IPS DF 6.9 (cell line): ENCODE data around the gene NVL.

Experiments
- DNase-seq: peaks from one replicate; pipeline ENCODE4 v3.0.0-alpha.2; 2013; ENCODE audit warnings: low read depth, low spot score
- H3K27ac ChIP-seq: one replicate; pipeline ENCODE4 v1.5.1; 2013; ENCODE audit warnings: low read length, control low read depth
- H3K27me3 ChIP-seq: 2 replicates; pipeline ENCODE4 v1.6.1; 2013; ENCODE audit warnings: mild to moderate bottlenecking, low read length; ENCODE audit not compliant: control insufficient read depth, insufficient read depth
- H3K36me3 ChIP-seq: 2 replicates; pipeline ENCODE4 v1.6.1; 2013; ENCODE audit warnings: low read length; ENCODE audit not compliant: control insufficient read depth, insufficient read depth
- H3K4me1 ChIP-seq: 2 replicates; pipeline ENCODE4 v1.6.1; 2013; ENCODE audit warnings: low read length; ENCODE audit not compliant: control insufficient read depth, insufficient read depth
- H3K4me3 ChIP-seq: 2 replicates; pipeline ENCODE4 v1.5.1; 2013; ENCODE audit warnings: mild to moderate bottlenecking, low read length
- H3K9me3 ChIP-seq: 2 replicates; pipeline ENCODE4 v1.6.1; 2013; ENCODE audit warnings: low read length, inconsistent platforms; ENCODE audit not compliant: control insufficient read depth, insufficient read depth
- WGBS: extraction: QIAGEN DNeasy Blood & Tissue Kit; methylation state at CpG from one replicate; pipeline ENCODE4 v1.1.7; 2013; ENCODE audit warnings: mixed read lengths, missing lambda C conversion rate; ENCODE audit not compliant: insufficient read length, insufficient coverage; 5-methylcytosine and 5-hydroxymethylcytosine counted together

Gene NVL

GRCh38 chr1:224181453-224181810 is 148.5 kb downstream of the NVL start:
- Histone ChIP-seq H3K4me3 (no peak overlapping the region), H3K27ac (no peak overlapping the region), H3K36me3 (0 out of 2 replicates have a peak, but pooled peaks cover 3% of the 10 kb centered on the region), H3K27me3 (no peaks in the 10 kb centered on the region), H3K4me1 (0 out of 2 replicates have a peak, but pooled peaks cover 1% of the 10 kb centered on the region), H3K9me3 (no peaks in the 10 kb centered on the region)
- no CpG with 5 or more reads among the region's 4 CpGs for WGBS
- DNase-seq: no peak

GRCh38 chr1:224180783-224181452 is 149.1 kb downstream of the NVL start:
- Histone ChIP-seq H3K36me3 (0 out of 2 replicates have a peak, but pooled peaks cover 3% of the 10 kb centered on the region), H3K27me3 (no peaks in the 10 kb centered on the region), H3K4me1 (0 out of 2 replicates have a peak, but pooled peaks cover 1% of the 10 kb centered on the region), H3K9me3 (no peaks in the 10 kb centered on the region), H3K4me3 (no peak overlapping the region), H3K27ac (no peak overlapping the region)
- no CpG with 5 or more reads among the region's 11 CpGs for WGBS
- DNase-seq: no peak

- WGBS: no CpG with 5 or more reads among the region's 5 CpGs
- H3K9me3 ChIP-seq: no peaks in the 10 kb centered on the region
- DNase-seq: no peak
- H3K4me3 ChIP-seq: no peak overlapping the region
- H3K27ac ChIP-seq: no peak overlapping the region
- no peaks in the 10 kb centered on the region for H3K4me1 ChIP-seq
- no peaks in the 10 kb centered on the region for H3K27me3 ChIP-seq
- H3K36me3 ChIP-seq: 0 out of 2 replicates have a peak, but pooled peaks cover 3% of the 10 kb centered on the region
These were observed 151.1 kb downstream of the NVL start for GRCh38 chr1:224178894-224179293.

- WGBS: no CpG with 5 or more reads among the region's 9 CpGs
- no peaks in the 10 kb centered on the region for H3K4me1 ChIP-seq
- no peaks in the 10 kb centered on the region for H3K27me3 ChIP-seq
- H3K36me3 ChIP-seq: no peaks in the 10 kb centered on the region
- DNase-seq: no peak
- no peaks in the 10 kb centered on the region for H3K9me3 ChIP-seq
- no peak overlapping the region for H3K4me3 ChIP-seq
- H3K27ac ChIP-seq: no peak overlapping the region
These were observed 152.5 kb downstream of the NVL start for GRCh38 chr1:224177356-224177999.
